Measurements from ENCODE around the gene CEBPG. TPM values are rescaled to one million over a fixed set of nuclear protein-coding genes. Genes with fewer than 3 reads are reported as not detected.

The CEBPG gene
- total RNA-seq, 1 experiment from 2014 or later: 33.1 TPM

DNA sequence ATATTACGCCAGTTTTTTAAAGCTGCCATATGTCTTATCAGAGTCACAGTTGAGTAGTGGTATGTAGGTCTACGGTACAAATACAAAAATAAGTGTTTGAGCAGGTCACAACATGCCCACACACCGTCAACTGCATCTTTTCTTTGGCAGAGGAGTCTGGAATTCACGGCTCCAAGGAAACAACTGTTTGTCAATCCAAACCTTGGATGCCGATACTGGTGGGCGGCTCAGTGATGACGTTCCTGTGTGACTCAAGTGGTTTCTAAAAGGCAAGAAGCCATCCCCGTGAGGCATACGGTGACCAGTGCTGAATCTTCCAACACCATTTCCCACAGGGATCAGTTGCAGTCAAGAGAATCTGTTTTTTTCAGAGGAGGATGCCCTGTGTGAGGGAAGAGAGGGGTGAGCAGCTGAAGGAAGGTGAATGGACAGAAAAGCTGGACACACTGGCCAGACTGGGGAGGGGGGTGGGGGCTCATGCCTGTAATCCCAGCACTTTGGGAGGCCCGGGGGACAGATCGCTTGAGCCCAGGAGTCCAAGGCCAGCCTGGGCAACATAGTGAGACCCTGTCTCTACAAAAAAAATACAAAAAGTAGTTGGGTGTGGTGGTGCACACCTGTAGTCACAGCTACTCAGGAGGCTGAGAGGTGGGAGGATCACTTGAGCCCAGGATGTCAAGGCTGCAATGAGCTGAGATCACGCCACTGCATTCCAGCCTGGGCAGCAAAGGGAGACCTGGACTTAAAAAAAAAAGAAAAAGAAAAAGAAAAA lies 22.8 kb upstream of the CEBPG start:
- DNase-seq (ENCODE audit: low spot score): no peak

DNA sequence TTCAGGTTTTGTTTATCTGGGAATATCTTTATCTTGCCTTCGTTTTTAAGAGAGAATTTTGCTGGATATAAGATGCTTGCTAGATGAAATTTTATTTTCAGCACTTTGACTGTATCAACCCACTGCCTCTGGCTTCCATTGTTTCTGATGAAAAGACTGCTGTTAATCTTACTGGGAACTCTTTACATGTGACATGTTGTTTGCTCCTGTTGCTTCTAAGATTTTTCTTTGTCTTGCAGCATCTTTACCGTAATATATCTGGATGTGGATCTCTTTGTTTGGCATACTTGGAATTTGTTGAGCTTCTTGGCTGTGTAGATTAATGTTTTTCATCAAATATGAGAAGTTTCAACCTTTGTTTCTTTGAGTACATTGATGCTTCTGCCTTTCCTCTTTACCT lies 18.0 kb upstream of the CEBPG start:
- no peak for DNase-seq (ENCODE audit: low spot score)

DNA sequence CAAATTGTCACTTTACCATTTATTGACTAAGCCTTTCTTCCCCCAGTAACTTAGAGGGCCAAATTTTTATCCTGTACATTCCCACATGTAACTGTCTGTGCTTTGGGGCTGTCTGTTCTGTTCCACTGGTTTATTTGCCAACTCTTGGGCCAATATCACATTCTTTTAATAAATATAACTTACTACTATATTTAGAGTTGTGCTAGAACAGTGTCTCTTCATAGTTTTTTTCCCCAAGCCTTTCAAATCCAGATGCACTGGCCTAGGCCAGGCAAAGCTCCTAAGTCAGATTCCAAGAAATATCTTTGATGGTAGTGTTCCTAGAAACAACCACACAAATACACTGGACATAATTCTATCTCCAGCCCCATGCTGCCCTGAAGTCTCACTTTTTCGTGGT lies 16.0 kb upstream of the CEBPG start:
- DNase-seq (ENCODE audit: low spot score): no peak

DNA sequence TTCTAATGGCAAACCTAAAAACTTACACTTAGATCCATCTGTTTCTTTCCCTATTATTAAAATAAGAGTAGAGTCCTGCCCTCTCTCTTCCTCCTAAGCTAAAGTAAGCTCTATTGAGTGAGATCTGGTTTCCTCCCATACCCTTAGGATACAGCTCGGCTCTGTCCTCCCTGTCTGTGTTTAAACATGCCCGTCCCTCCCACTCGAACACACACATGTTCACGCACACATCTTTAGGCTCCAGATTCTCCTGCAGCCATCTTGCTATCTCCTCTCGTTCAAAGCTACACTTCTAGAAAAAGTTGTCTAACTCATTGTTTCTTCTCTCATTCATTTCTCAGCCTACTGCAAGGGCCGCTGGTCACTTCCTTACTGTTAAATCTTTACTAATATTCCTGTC lies 15.1 kb upstream of the CEBPG start:
- DNase-seq (ENCODE audit: low spot score): no peak

DNA sequence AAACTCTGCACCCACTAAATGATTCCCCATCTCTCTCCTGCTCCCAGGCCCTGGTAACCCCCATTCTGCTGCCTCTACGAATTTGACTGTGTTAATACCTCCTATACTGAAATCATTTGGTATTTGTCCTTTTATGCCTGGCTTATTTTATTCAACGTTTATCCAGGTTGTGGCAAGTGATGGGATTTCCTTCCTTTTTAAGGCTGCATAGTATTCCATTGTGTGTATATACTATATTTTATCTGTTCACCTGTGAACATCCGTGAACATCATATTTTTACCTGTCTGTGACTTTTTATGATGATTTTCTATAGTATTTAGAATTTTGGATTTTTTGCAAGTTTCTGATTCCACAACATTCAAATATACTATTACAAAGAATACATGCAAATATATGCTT lies 13.9 kb upstream of the CEBPG start:
- DNase-seq (ENCODE audit: low spot score): no peak

- DNase-seq (ENCODE audit: low spot score): no peak
Measured at GRCh38 chr19:33362508-33363228, 10.8 kb upstream of the CEBPG start.

DNA sequence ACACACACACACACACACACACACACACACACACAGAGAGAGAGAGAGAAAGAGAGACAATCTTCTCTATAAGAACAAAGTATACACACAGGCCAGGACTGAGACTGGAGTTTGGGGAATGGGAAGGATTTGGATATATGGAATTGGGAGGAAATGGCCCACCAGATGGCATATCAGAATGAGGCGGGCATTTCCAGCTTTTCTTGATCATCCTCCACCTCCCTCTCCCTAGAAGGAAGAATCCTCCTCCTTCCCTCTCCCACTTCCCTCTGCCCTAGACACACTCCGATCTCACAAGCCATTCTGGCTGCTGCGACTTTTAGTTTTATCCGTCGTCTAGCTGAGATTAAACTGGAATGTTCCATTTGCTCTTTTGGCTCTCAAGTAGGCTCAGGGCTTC lies 10.0 kb upstream of the CEBPG start:
- no peak for DNase-seq (ENCODE audit: low spot score)

- DNase-seq (ENCODE audit: low spot score): no peak
Measured at GRCh38 chr19:33365691-33366090, 7.8 kb upstream of the CEBPG start.

GRCh38 chr19:33366127-33366526 lies 7.4 kb upstream of the CEBPG start:
- DNase-seq (ENCODE audit: low spot score): no peak

- DNase-seq (ENCODE audit: low spot score): no peak
Measured at GRCh38 chr19:33366897-33367296, 6.6 kb upstream of the CEBPG start.

DNA sequence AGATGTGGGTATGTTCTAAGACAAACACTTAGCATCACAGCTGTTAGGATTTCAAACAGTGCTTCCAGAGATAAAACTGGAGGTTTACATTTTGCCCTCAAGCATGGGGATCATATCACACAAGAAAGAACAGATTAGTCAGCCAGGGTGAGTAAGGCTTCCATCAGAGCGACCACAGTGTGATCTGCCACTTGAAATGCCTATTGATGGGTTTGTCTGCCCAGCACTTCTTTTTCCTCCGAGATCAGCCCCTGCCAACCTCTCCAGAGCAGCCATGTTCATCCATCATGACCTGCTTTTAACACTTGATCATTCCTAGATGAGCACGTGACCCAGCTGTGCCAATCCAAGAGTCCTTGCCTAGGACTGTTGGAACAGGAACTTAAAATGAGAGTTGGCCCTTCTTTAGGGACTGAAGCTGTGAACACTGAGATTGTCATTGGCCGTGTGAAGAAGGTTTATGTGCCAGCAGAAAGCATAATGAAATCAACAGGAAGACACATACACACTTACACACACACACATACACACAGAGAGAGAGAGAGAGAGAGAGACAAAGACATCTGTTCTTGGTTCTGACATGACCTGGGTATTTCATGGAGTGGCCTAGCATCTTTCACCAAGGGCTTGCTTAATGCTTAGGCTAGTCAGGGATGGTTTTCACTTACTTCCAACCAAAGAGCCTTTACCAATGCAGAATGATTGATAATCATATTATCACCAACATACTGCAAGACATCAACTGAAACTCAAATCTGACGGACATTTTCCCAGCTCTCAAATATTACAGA lies 5.2 kb upstream of the CEBPG start:
- DNase-seq (ENCODE audit: low spot score): peak; percentile 73

DNA sequence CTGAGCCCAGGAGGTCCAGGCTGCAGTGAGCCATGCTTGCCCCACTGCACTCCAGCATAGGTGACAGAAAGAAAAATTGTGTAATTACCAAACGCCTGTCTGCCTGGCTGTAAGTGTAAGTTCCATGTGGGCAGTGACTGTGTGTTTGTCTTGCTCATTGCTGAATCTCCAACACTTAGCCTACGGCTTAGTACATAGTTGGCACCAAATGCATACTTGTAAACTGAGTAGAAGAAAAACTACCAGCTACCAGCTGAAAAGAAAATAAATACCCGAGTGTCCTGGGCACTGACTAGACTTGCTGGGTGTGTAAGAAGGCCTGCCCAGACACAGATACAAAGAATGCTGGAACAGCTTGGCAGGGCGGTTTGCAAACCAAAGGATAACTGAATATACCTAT lies 2.7 kb upstream of the CEBPG start:
- DNase-seq (ENCODE audit: low spot score): no peak

- DNase-seq (ENCODE audit: low spot score): no peak
Measured at GRCh38 chr19:33374236-33374714, 766 bp downstream of the CEBPG start.

GRCh38 chr19:33375156-33375836 lies 1.8 kb downstream of the CEBPG start:
- no peak for DNase-seq (ENCODE audit: low spot score)

GRCh38 chr19:33375837-33376159 lies 2.3 kb downstream of the CEBPG start:
- peak; percentile 53 for DNase-seq (ENCODE audit: low spot score)

DNA sequence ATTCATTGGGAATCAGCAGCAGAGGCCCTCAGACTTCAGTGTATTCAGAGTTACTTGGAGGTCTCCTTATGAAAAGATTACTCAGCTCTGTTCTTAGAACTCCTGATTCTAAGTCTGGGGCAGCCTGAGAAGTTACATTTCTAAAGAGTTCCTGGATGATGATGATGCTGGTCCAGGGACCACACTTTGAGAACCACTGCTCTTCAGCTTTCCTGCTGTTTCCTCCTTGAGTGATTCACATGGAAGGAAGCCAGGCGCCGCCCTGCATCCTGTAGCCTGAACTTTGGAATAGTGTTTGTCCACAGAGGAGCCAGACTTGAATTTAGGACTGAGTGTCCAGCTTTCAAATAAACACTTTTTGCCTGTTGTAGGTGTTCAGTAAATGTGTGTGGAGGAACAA lies 2.9 kb downstream of the CEBPG start:
- DNase-seq (ENCODE audit: low spot score): peak; percentile 85

DNA sequence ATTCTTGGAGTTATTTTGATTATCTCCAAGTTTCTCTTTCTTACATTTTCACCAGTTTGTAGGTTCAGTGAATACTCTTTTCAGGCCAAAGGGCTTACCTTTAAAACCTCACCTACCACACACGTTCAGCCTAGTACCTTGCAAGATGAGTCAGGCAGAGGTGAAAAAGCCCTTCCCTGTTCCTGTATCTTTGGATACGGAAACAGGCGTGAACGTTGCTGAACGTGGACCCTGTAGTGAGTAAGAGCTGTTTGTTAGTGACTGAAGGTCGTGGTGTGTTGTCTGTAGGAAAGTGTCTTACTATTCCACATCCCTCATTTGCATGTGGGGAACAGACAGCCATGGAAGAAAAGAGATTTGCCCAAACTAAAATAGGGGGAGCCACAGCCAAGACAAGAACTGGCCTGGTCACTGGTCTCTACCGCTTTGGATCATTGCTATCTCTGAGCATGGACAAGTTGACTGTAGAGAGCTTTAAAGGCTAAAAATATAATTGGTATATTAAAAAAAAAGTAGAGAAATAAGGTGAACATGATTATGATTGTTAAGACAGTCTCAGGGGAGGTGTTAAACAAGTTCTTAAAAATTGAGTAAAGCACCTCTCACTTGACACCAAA lies 3.5 kb downstream of the CEBPG start:
- DNase-seq (ENCODE audit: low spot score): no peak

DNA sequence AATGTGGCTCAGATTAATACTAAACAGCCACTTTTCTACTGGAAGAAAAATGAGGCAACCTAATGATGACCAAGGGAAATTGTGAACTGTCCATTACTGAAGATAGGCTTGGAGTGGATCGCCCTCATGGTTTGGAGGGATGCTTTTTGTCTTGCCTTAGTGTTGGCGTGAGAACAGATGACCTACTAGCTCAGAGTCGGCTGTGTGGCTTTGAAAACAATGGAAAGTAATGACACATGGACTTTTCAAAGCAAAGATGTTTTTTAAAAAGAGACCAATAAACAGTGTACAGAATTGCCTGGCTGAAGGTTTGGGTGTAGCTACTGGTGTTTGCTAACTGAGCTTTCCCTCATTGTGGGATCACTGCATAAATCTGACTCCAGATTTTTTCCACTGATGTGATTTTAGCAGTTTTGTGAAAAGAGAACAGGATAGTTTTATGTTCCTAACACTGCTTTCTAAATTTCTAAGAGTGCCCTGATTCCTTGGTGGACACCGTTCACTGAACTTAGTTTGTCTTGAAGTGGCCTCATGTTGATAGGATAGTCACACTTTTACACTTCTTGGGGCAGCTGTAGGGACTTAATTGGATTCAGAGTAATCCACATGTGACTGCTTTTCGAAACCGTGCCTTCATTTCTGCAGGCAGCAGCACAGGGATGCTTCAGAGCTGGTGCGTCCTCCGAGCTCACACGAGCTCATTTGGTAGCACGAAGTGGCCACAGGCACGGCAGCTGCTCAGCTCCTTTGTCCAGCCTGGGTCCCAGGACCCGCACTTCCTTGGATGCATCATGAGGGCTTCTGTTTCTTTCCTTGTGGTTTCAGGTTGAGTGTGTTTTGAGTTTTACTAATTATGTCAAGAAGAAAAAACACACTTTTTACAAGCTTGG lies 4.3 kb downstream of the CEBPG start:
- DNase-seq (ENCODE audit: low spot score): no peak

- DNase-seq (ENCODE audit: low spot score): no peak
Measured at GRCh38 chr19:33379151-33379829, 5.8 kb downstream of the CEBPG start.

- DNase-seq (ENCODE audit: low spot score): no peak
Measured at GRCh38 chr19:33381101-33381500, 7.6 kb downstream of the CEBPG start.

Data from A172 (cell line).